B cell (primary cell): ENCODE data around the gene ZNF621. TPM values are rescaled to one million over a fixed set of nuclear protein-coding genes. Genes with fewer than 3 reads are reported as not detected.

ENCODE experiments used
- ATAC-seq: fragments of 200-7000 bp; cut with Tn5 transposase; one replicate; pipeline ENCODE4 v1.10.0; 2021; ENCODE audit warnings: low read depth, mild to moderate bottlenecking, moderate number of reproducible peaks, moderate library complexity
- CTCF ChIA-PET: fragments of 350-600 bp; sonication (Branson Sonifier 250); formaldehyde crosslinking; loops from one replicate; lab custom pipeline; 2021; ENCODE audit warnings: antibody characterized with exemption, inconsistent platforms; lab: Charles Lee
- POLR2A ChIA-PET: fragments of 350-600 bp; sonication (Branson Sonifier 250); formaldehyde crosslinking; loops from one replicate; lab custom pipeline; 2021; ENCODE audit warnings: antibody characterized with exemption; lab: Charles Lee
- DNase-seq: peaks from one replicate; pipeline ENCODE4 v3.0.0; 2013
- H2AFZ ChIP-seq: 2 replicates; pipeline ENCODE4 v1.6.1; 2012; ENCODE audit warnings: mild to moderate bottlenecking, low read depth, low read length; ENCODE audit not compliant: insufficient read depth, poor library complexity, severe bottlenecking
- H3K27ac ChIP-seq, 2 donors: 1 replicate in 1 of 2; 2 replicates in 1 of 2; pipeline ENCODE4 v1.5.1; 2012 to 2013; ENCODE audit warnings: low read length in 2 of 2, mild to moderate bottlenecking in 2 of 2, moderate library complexity in 1 of 2
- H3K27me3 ChIP-seq, 4 experiments: fragments of 200-600 bp in 1 of 4; sonication (generic) in 1 of 4; replicated peaks in 1 of 4; 1 replicate in 2 of 4; 2 replicates in 2 of 4; pipeline versions ENCODE4 v1.6.1 to v1.7.0; 2013 to 2016; ENCODE audit warnings: low read length in 3 of 4, mild to moderate bottlenecking in 2 of 4, mixed read lengths in 1 of 4, moderate library complexity in 1 of 4; ENCODE audit not compliant: insufficient read depth in 4 of 4, control insufficient read depth in 3 of 4; ENCODE audit errors: control extremely low read depth in 1 of 4
- H3K36me3 ChIP-seq, 2 experiments: replicated peaks in 1 of 2; 1 replicate in 1 of 2; 2 replicates in 1 of 2; pipeline versions ENCODE4 v1.6.1 to v1.7.1; 2013; ENCODE audit warnings: low read length in 1 of 2; ENCODE audit not compliant: insufficient read depth in 2 of 2, control insufficient read depth in 1 of 2; ENCODE audit errors: control extremely low read depth in 1 of 2, extremely low read depth in 1 of 2
- H3K4me1 ChIP-seq, 2 donors: fragments of 200-600 bp in 1 of 2; sonication (generic) in 1 of 2; 1 replicate in 1 of 2; 2 replicates in 1 of 2; pipeline versions ENCODE4 v1.5.1 to v1.6.1; 2013 to 2017; ENCODE audit warnings: low read length in 2 of 2; ENCODE audit not compliant: control insufficient read depth in 2 of 2, insufficient read depth in 2 of 2
- H3K4me2 ChIP-seq: replicated peaks from 2 replicates; pipeline ENCODE3; 2012; ENCODE audit warnings: mild to moderate bottlenecking, low read depth, low read length; ENCODE audit not compliant: poor library complexity, severe bottlenecking
- H3K4me3 ChIP-seq, 5 experiments: fragments of 200-600 bp in 1 of 5; sonication (generic) in 1 of 5; 1 replicate in 3 of 5; 2 replicates in 2 of 5; pipeline versions ENCODE4 v1.5.1 to v1.7.0; 2011 to 2016; ENCODE audit warnings: low read length in 4 of 5, mild to moderate bottlenecking in 4 of 5, low read depth in 2 of 5, control low read depth in 1 of 5, moderate library complexity in 1 of 5; ENCODE audit not compliant: insufficient read depth in 1 of 5; ENCODE audit errors: control extremely low read depth in 1 of 5, extremely low read depth in 1 of 5
- H3K79me2 ChIP-seq: fragments of 200-600 bp; sonication (generic); one replicate; pipeline ENCODE4 v1.6.0; 2016; ENCODE audit warnings: low read length; ENCODE audit not compliant: control insufficient read depth, insufficient read depth
- H3K9ac ChIP-seq: fragments of 200-600 bp; sonication (generic); 2 replicates; pipeline ENCODE4 v1.6.1; 2017; ENCODE audit warnings: mild to moderate bottlenecking, low read length, moderate library complexity
- H3K9me3 ChIP-seq, 3 donors: one replicate each; pipeline versions ENCODE4 v1.6.1 to v1.7.1; 2013; ENCODE audit warnings: low read length in 2 of 3; ENCODE audit not compliant: control insufficient read depth in 2 of 3, insufficient read depth in 1 of 3; ENCODE audit errors: control extremely low read depth in 1 of 3
- H4K20me1 ChIP-seq: 2 replicates; pipeline ENCODE4 v1.6.0; 2012; ENCODE audit warnings: mild to moderate bottlenecking, low read length; ENCODE audit not compliant: insufficient read depth, control insufficient read depth, poor library complexity, severe bottlenecking
- H3K27ac Mint-ChIP-seq: one replicate; pipeline ENCODE4 v1.8.0; 2021; ENCODE audit warnings: mixed read lengths
- H3K27me3 Mint-ChIP-seq: one replicate; pipeline ENCODE4 v1.8.0; 2021; ENCODE audit warnings: mixed read lengths
- H3K4me1 Mint-ChIP-seq: one replicate; pipeline ENCODE4 v1.8.0; 2021; ENCODE audit warnings: mixed read lengths
- H3K4me3 Mint-ChIP-seq: one replicate; pipeline ENCODE4 v1.8.0; 2021; ENCODE audit warnings: mixed read lengths
- H3K9me3 Mint-ChIP-seq: one replicate; pipeline ENCODE4 v1.8.0; 2022; ENCODE audit warnings: mixed read lengths; ENCODE audit not compliant: insufficient read depth
- CTCF ChIP-seq: fragments of 200-600 bp; IDR thresholded peaks from one replicate; pipeline ENCODE4 v1.8.0; 2022; ENCODE audit warnings: antibody characterized with exemption, mild to moderate bottlenecking
- EZH2 ChIP-seq: IDR thresholded peaks from 2 replicates; pipeline ENCODE4 v1.6.1; 2012; ENCODE audit warnings: borderline replicate concordance, low read depth, mild to moderate bottlenecking, moderate library complexity, low read length; ENCODE audit not compliant: insufficient read depth, poor library complexity, severe bottlenecking
- WGBS: methylation state at CpG from one replicate; pipeline ENCODE4 v1.1.5; 2013; ENCODE audit warnings: missing lambda C conversion rate; ENCODE audit not compliant: insufficient coverage; 5-methylcytosine and 5-hydroxymethylcytosine counted together
- intact Hi-C: fragments of 100-400 bp; cut with micrococcal nuclease; formaldehyde crosslinking; loops from one replicate; pipeline ENCODE4 v1.10.0; 2022
- polyA plus RNA-seq: library from polyadenylated mRNA; depleted of rRNA; stranded (reverse); fragments of >200 nt; gene quantifications from 2 replicates; pipeline ENCODE4 v1.2.3, GENCODE V29; 2012
- total RNA-seq, 2 donors: library from RNA; stranded (reverse); fragments of 120-200 nt in 1 of 2; gene quantifications; 1 replicate in 1 of 2; 2 replicates in 1 of 2; pipeline versions ENCODE4 v1.2.3 to v1.2.4, GENCODE V29; 2013 to 2022

Gene ZNF621
- total and polyA plus RNA-seq, 2 donors (not counting 1 experiment from before 2014, with no cell fraction given): 10.2 to 35.2 TPM

GRCh38 chr3:40497288-40497687, 27.5 kb upstream of the ZNF621 start:
- no peak overlapping the region for H3K9ac ChIP-seq
- WGBS: no CpG with 5 or more reads among the region's 2 CpGs
- ChIA-PET CTCF (no interaction called here), POLR2A (no interaction called here)
- H3K4me2 ChIP-seq: no peak overlapping the region
- no peaks in the 10 kb centered on the region for H4K20me1 ChIP-seq
- H3K9me3 ChIP-seq: no peaks in the 10 kb centered on the region
- no peak overlapping the region for H2AFZ ChIP-seq
- DNase-seq (no peak), ATAC-seq (no peak)
- no peaks in the 10 kb centered on the region for H3K27me3 ChIP-seq
- H3K4me3 ChIP-seq: no peak overlapping the region
- H3K27me3 Mint-ChIP-seq: no peaks in the 10 kb centered on the region
- intact Hi-C loops: no loop called here
- H3K79me2 ChIP-seq: no peaks in the 10 kb centered on the region
- no peaks in the 10 kb centered on the region for H3K36me3 ChIP-seq
- H3K4me1 Mint-ChIP-seq: no peaks in the 10 kb centered on the region
- TF ChIP-seq EZH2: no peak
- no peak for TF ChIP-seq CTCF
- H3K9me3 Mint-ChIP-seq: no peaks in the 10 kb centered on the region
- H3K27ac Mint-ChIP-seq: no peak overlapping the region
- H3K4me3 Mint-ChIP-seq: no peak overlapping the region
- no peaks in the 10 kb centered on the region for H3K4me1 ChIP-seq
- no peak overlapping the region for H3K27ac ChIP-seq

DNA sequence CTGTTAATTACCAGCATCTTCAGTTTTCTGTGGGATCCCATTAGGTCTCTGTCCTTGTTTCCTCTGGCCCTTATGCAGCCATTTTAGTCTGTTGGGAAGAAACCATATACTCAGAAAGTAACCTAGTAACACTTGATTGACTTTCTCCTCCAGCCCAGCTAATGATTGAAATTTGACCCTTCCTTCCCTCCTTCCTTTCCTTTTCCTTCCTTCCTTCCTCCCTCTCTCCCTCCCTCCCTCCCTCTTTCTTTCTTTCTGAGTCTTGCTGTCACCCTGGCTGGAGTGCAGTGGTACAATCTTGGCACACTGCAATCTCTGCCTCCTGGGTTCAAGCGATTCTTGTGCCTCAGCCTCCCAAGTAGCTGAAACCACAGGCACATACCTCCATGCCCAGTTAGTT, 24.8 kb upstream of the ZNF621 start:
- Mint-ChIP-seq H3K9me3 (no peaks in the 10 kb centered on the region), H3K4me1 (no peaks in the 10 kb centered on the region), H3K27me3 (no peaks in the 10 kb centered on the region), H3K4me3 (no peak overlapping the region), H3K27ac (no peak overlapping the region)
- H3K9me3 ChIP-seq: no peaks in the 10 kb centered on the region
- H3K27me3 ChIP-seq: no peaks in the 10 kb centered on the region
- no peak overlapping the region for H2AFZ ChIP-seq
- H3K4me3 ChIP-seq: no peak overlapping the region
- ChIA-PET CTCF (no interaction called here), POLR2A (no interaction called here)
- H3K79me2 ChIP-seq: no peaks in the 10 kb centered on the region
- no peak for DNase-seq
- intact Hi-C loops: no loop called here
- H3K4me2 ChIP-seq: no peak overlapping the region
- WGBS: no CpG with 5 or more reads among the region's 1 CpG
- H3K36me3 ChIP-seq: no peaks in the 10 kb centered on the region
- no peak for ATAC-seq
- no peaks in the 10 kb centered on the region for H4K20me1 ChIP-seq
- no peaks in the 10 kb centered on the region for H3K4me1 ChIP-seq
- H3K27ac ChIP-seq: no peak overlapping the region
- no peak for TF ChIP-seq EZH2
- no peak for TF ChIP-seq CTCF
- H3K9ac ChIP-seq: no peak overlapping the region
